Liver (tissue), 9 donors: ENCODE measurements around the gene PLXNA2. TPM values are rescaled to one million over a fixed set of nuclear protein-coding genes. Genes with fewer than 3 reads are reported as not detected.

Experiments
- DNase-seq: peaks from one replicate; pipeline ENCODE4 v3.0.0-alpha.2; 2017; ENCODE audit warnings: low spot score
- H3K27ac ChIP-seq, 2 donors: one replicate each; pipeline ENCODE4 v1.7.0; 2013; ENCODE audit warnings: inconsistent platforms in 2 of 2, low read length in 2 of 2, control low read depth in 1 of 2, low read depth in 1 of 2, mild to moderate bottlenecking in 1 of 2
- H3K27me3 ChIP-seq, 4 donors: one replicate each; pipeline versions ENCODE4 v1.6.1 to v1.7.0; 2013; ENCODE audit warnings: low read length in 3 of 4, inconsistent platforms in 1 of 4, mild to moderate bottlenecking in 1 of 4, moderate library complexity in 1 of 4; ENCODE audit not compliant: control insufficient read depth in 4 of 4, insufficient read depth in 4 of 4
- H3K36me3 ChIP-seq, 4 donors: one replicate each; pipeline versions ENCODE4 v1.6.1 to v1.7.0; 2013; ENCODE audit warnings: low read length in 3 of 4, mild to moderate bottlenecking in 3 of 4, low read depth in 1 of 4, moderate library complexity in 1 of 4; ENCODE audit not compliant: control insufficient read depth in 4 of 4, insufficient read depth in 3 of 4
- H3K4me1 ChIP-seq, 4 donors: one replicate each; pipeline versions ENCODE4 v1.6.1 to v1.7.0; 2013; ENCODE audit warnings: low read length in 3 of 4, mild to moderate bottlenecking in 3 of 4, moderate library complexity in 1 of 4; ENCODE audit not compliant: control insufficient read depth in 4 of 4, insufficient read depth in 4 of 4
- H3K4me3 ChIP-seq, 3 donors: one replicate each; pipeline versions ENCODE4 v1.6.1 to v1.7.0; 2013; ENCODE audit warnings: low read length in 3 of 3, control low read depth in 1 of 3, low read depth in 1 of 3, mild to moderate bottlenecking in 1 of 3
- H3K9ac ChIP-seq, 2 donors: one replicate each; pipeline ENCODE4 v1.7.0; 2013; ENCODE audit warnings: low read length in 2 of 2, mild to moderate bottlenecking in 2 of 2, moderate library complexity in 2 of 2, control low read depth in 1 of 2, low read depth in 1 of 2
- H3K9me3 ChIP-seq, 4 donors: one replicate each; pipeline versions ENCODE4 v1.6.1 to v1.7.0; 2013; ENCODE audit warnings: low read length in 3 of 4; ENCODE audit not compliant: control insufficient read depth in 4 of 4
- ATF3 ChIP-seq: IDR thresholded peaks from 2 replicates; pipeline ENCODE4 v1.6.1; 2016; ENCODE audit warnings: antibody characterized with exemption
- CTCF ChIP-seq: fragments of 150-350 bp; IDR thresholded peaks from 2 replicates; pipeline ENCODE4 v1.5.1; 2017; ENCODE audit warnings: improper control_type of control experiment, low read depth, low read length; ENCODE audit not compliant: missing input control
- EGR1 ChIP-seq, 2 donors: IDR thresholded peaks; 2 replicates each; pipeline ENCODE4 v1.6.1; 2016 to 2018; ENCODE audit warnings: antibody characterized with exemption in 2 of 2, low read depth in 2 of 2
- FOXA1 ChIP-seq: IDR thresholded peaks from 2 replicates; pipeline ENCODE4 v1.6.1; 2016; ENCODE audit warnings: antibody characterized with exemption
- FOXA2 ChIP-seq: IDR thresholded peaks from 2 replicates; pipeline ENCODE4 v1.6.1; 2016; ENCODE audit warnings: antibody characterized with exemption
- GABPA ChIP-seq, 2 donors: IDR thresholded peaks in 1 of 2; conservative IDR thresholded peaks in 1 of 2; 2 replicates each; pipeline ENCODE4 v1.6.1; 2016; ENCODE audit warnings: antibody characterized with exemption in 2 of 2, mild to moderate bottlenecking in 1 of 2, moderate library complexity in 1 of 2
- HNF4A ChIP-seq, 2 donors: conservative IDR thresholded peaks; 2 replicates each; pipeline ENCODE4 v1.6.1; 2016; ENCODE audit warnings: antibody characterized with exemption in 2 of 2, mild to moderate bottlenecking in 2 of 2
- HNF4G ChIP-seq: IDR thresholded peaks from 2 replicates; pipeline ENCODE4 v1.6.1; 2016; ENCODE audit warnings: antibody characterized with exemption
- JUND ChIP-seq, 2 donors: IDR thresholded peaks; 2 replicates each; pipeline ENCODE4 v1.6.1; 2016; ENCODE audit warnings: antibody characterized with exemption in 2 of 2
- MAX ChIP-seq: IDR thresholded peaks from 2 replicates; pipeline ENCODE4 v1.6.1; 2016; ENCODE audit warnings: antibody characterized with exemption
- NR2F2 ChIP-seq: IDR thresholded peaks from 2 replicates; pipeline ENCODE4 v1.6.1; 2016; ENCODE audit warnings: antibody characterized with exemption
- RAD21 ChIP-seq, 2 donors: IDR thresholded peaks; 2 replicates each; pipeline ENCODE4 v1.6.1; 2016; ENCODE audit warnings: antibody characterized with exemption in 2 of 2, mild to moderate bottlenecking in 2 of 2
- REST ChIP-seq: IDR thresholded peaks from 2 replicates; pipeline ENCODE4 v1.6.1; 2016; ENCODE audit warnings: antibody characterized with exemption, mild to moderate bottlenecking
- RXRA ChIP-seq, 2 donors: IDR thresholded peaks; 2 replicates each; pipeline ENCODE4 v1.6.1; 2017 to 2018; ENCODE audit warnings: antibody characterized with exemption in 2 of 2, mild to moderate bottlenecking in 1 of 2
- SP1 ChIP-seq: IDR thresholded peaks from 2 replicates; pipeline ENCODE4 v1.6.1; 2018; ENCODE audit warnings: antibody characterized with exemption, mild to moderate bottlenecking
- TAF1 ChIP-seq: conservative IDR thresholded peaks from 2 replicates; pipeline ENCODE4 v1.6.1; 2016; ENCODE audit warnings: antibody characterized with exemption, mild to moderate bottlenecking
- YY1 ChIP-seq: IDR thresholded peaks from 2 replicates; pipeline ENCODE4 v1.6.1; 2016; ENCODE audit warnings: antibody characterized with exemption, mild to moderate bottlenecking
- ZBTB33 ChIP-seq: IDR thresholded peaks from 2 replicates; pipeline ENCODE4 v1.6.1; 2016; ENCODE audit warnings: antibody characterized with exemption
- WGBS: extraction: QIAGEN DNeasy Blood & Tissue Kit; methylation state at CpG from one replicate; pipeline ENCODE4 v1.1.7; 2013; 5-methylcytosine and 5-hydroxymethylcytosine counted together
- polyA plus RNA-seq, 2 donors: library from polyadenylated mRNA; stranded (reverse) in 1 of 2; unstranded in 1 of 2; fragments of 200-250 nt in 1 of 2; fragments of >200 nt in 1 of 2; fragmentation: Nextera tagmentation in 1 of 2; extraction: Ambion mirVana in 1 of 2; gene quantifications; one replicate each; pipeline versions ENCODE4 v1.2.1 to v1.2.3, GENCODE V29; 2013 to 2015
- total RNA-seq, 2 donors: library from RNA; depleted of rRNA; stranded (reverse); fragments of >200 nt; gene quantifications; one replicate each; pipeline ENCODE4 v1.2.3, GENCODE V29; 2014
- donor health status: healthy.
- donor health status: healthy.
- donor health status: healthy.
- donor health status: healthy.
- donor health status: healthy.

The PLXNA2 gene
- total and polyA plus RNA-seq, 4 donors = 1.8 to 9.2 (median 2.8) TPM

GRCh38 chr1:208028526-208028925 lies 215.7 kb downstream of the PLXNA2 start:
- Histone ChIP-seq H3K9me3 (no peaks in the 10 kb centered on the region), H3K27ac (no peak overlapping the region), H3K36me3 (peaks cover 8 to 42% (median 17%) of the 10 kb centered on the region in 4 donors), H3K4me1 (no peaks in the 10 kb centered on the region), H3K4me3 (no peak overlapping the region), H3K27me3 (no peaks in the 10 kb centered on the region), H3K9ac (no peak overlapping the region)
- 83% methylated on average over 7 of the region's 7 CpGs for WGBS
- no peak for DNase-seq
- TF ChIP-seq REST (no peak), FOXA1 (no peak), YY1 (no peak), ZBTB33 (no peak), EGR1 (IDR thresholded peaks at IDR 0.05; ENCODE audit: low read depth in 2 of 2) (no peak), MAX (no peak)

GRCh38 chr1:208027861-208028260 lies 216.3 kb downstream of the PLXNA2 start:
- 95% methylated on average over 11 of the region's 11 CpGs for WGBS
- H3K27me3 ChIP-seq = no peaks in the 10 kb centered on the region
- no peaks in the 10 kb centered on the region for H3K9me3 ChIP-seq
- peaks cover 8 to 36% (median 17%) of the 10 kb centered on the region in 4 donors for H3K36me3 ChIP-seq
- H3K27ac ChIP-seq = no peak overlapping the region
- H3K9ac ChIP-seq = no peak overlapping the region
- no peak overlapping the region for H3K4me3 ChIP-seq
- DNase-seq = no peak
- H3K4me1 ChIP-seq = no peaks in the 10 kb centered on the region
- no peak for TF ChIP-seq SP1
- TF ChIP-seq ZBTB33 = no peak
- no peak for TF ChIP-seq EGR1 (IDR thresholded peaks at IDR 0.05; ENCODE audit: low read depth in 2 of 2)
- TF ChIP-seq HNF4G = no peak
- TF ChIP-seq CTCF = no peak
- TF ChIP-seq MAX = no peak
- TF ChIP-seq YY1 = no peak
- no peak for TF ChIP-seq REST
- no peak for TF ChIP-seq RXRA (IDR thresholded peaks at IDR 0.05)
- no peak for TF ChIP-seq GABPA (IDR thresholded peaks at IDR 0.05 in 1 of 2, conservative IDR thresholded peaks at IDR 0.05 in 1 of 2)
- TF ChIP-seq JUND (IDR thresholded peaks at IDR 0.05) = no peak
- no peak for TF ChIP-seq ATF3
- TF ChIP-seq NR2F2 = no peak
- TF ChIP-seq RAD21 (IDR thresholded peaks at IDR 0.05) = no peak
- TF ChIP-seq TAF1 = no peak
- no peak for TF ChIP-seq FOXA2
- TF ChIP-seq HNF4A (conservative IDR thresholded peaks at IDR 0.05) = no peak
